Panc1 (cell line): Measurements from ENCODE around the gene LINGO1. TPM values are rescaled to one million over a fixed set of nuclear protein-coding genes. Genes with fewer than 3 reads are reported as not detected.

Source experiments
- ATAC-seq: fragments of 200-7000 bp; cut with Tn5 transposase; 2 replicates; pipeline ENCODE4 v1.9.1; 2020; ENCODE audit warnings: mild to moderate bottlenecking, moderate library complexity
- BruUV-seq: library from RNA; stranded (reverse); fragments of 400-500 nt; replicated peaks from 2 replicates; lab custom pipeline; 2021; lab: Mats Ljungman, UMichigan
- CTCF ChIA-PET: fragments of 300-600 bp; sonication (Branson Sonifier 250); formaldehyde crosslinking; loops from one replicate; lab custom pipeline; 2022; ENCODE audit warnings: antibody characterized with exemption; lab: Charles Lee
- POLR2A ChIA-PET: fragments of 300-600 bp; sonication (Branson Sonifier 250); formaldehyde crosslinking; loops from one replicate; lab custom pipeline; 2022; ENCODE audit warnings: antibody characterized with exemption; lab: Charles Lee
- DNase-seq: peaks from one replicate; pipeline ENCODE4 v3.0.0-alpha.2; 2010; ENCODE audit warnings: low read depth, low spot score
- H3K27ac ChIP-seq: 2 replicates; pipeline ENCODE4 v1.5.1; 2011; ENCODE audit warnings: mild to moderate bottlenecking, low read length, inconsistent platforms
- H3K27me3 ChIP-seq: fragments of 200-500 bp; sonication (Bioruptor generic); 2 replicates; pipeline ENCODE4 v1.6.0; 2014; ENCODE audit warnings: low read length, inconsistent platforms; ENCODE audit not compliant: control insufficient read depth, insufficient read depth
- H3K36me3 ChIP-seq: fragments of 200-500 bp; sonication (Bioruptor generic); 2 replicates; pipeline ENCODE4 v1.5.1; 2014; ENCODE audit warnings: inconsistent platforms, mild to moderate bottlenecking, low read length, moderate library complexity; ENCODE audit not compliant: control insufficient read depth, insufficient read depth
- H3K4me1 ChIP-seq: 2 replicates; pipeline ENCODE4 v1.5.1; 2011; ENCODE audit warnings: inconsistent platforms, mild to moderate bottlenecking, low read length, moderate library complexity; ENCODE audit not compliant: control insufficient read depth, insufficient read depth
- H3K4me3 ChIP-seq, 2 experiments: 2 replicates each; pipeline ENCODE4 v1.5.1; 2011 to 2012; ENCODE audit warnings: low read depth in 2 of 2, low read length in 2 of 2, mild to moderate bottlenecking in 2 of 2, inconsistent platforms in 1 of 2, moderate library complexity in 1 of 2
- H3K9me3 ChIP-seq: fragments of 200-500 bp; sonication (Bioruptor generic); 2 replicates; pipeline ENCODE4 v1.5.1; 2014; ENCODE audit warnings: low read depth, mild to moderate bottlenecking, inconsistent platforms, low read length, moderate library complexity; ENCODE audit not compliant: control insufficient read depth, insufficient read depth
- CTCF ChIP-seq: fragments of 450-650 bp; IDR thresholded peaks from 2 replicates; pipeline ENCODE4 v1.5.1; 2017; ENCODE audit warnings: mild to moderate bottlenecking
- POLR2AphosphoS5 ChIP-seq: IDR thresholded peaks from 2 replicates; pipeline ENCODE4 v1.6.1; 2012; ENCODE audit warnings: mild to moderate bottlenecking, low read depth, low read length, moderate library complexity
- REST ChIP-seq, 2 experiments: IDR thresholded peaks; 2 replicates each; pipeline ENCODE4 v1.6.1; 2011 to 2012; ENCODE audit warnings: low read depth in 2 of 2, control low read depth in 1 of 2, low read length in 1 of 2, mild to moderate bottlenecking in 1 of 2, moderate library complexity in 1 of 2; ENCODE audit not compliant: insufficient read depth in 1 of 2
- SIN3A ChIP-seq: IDR thresholded peaks from 2 replicates; pipeline ENCODE4 v1.6.1; 2012; ENCODE audit warnings: low read depth, mild to moderate bottlenecking, low read length, moderate library complexity, borderline replicate concordance; ENCODE audit not compliant: insufficient read depth
- TCF7L2 ChIP-seq: IDR thresholded peaks from 2 replicates; pipeline ENCODE4 v1.6.1; 2011; ENCODE audit warnings: mild to moderate bottlenecking, low read depth, low read length, inconsistent platforms
- in situ Hi-C: cut with HindIII; loops from 2 replicates; pipeline ENCODE4 v1.10.0; 2016; ENCODE audit warnings: low sequenced_read_pairs, low pct_unique_long_range_greater_than_20kb
- intact Hi-C: fragments of 100-400 bp; cut with micrococcal nuclease; formaldehyde crosslinking; loops from one replicate; pipeline ENCODE4 v1.10.0; 2022; ENCODE audit not compliant: unreplicated experiment
- total RNA-seq: library from RNA; stranded (reverse); gene quantifications from one replicate; pipeline ENCODE4 v1.2.1, GENCODE V29; 2021; ENCODE audit not compliant: unreplicated experiment

Gene LINGO1
- total RNA-seq, 1 experiment from 2014 or later: 18.2 TPM

- Histone ChIP-seq H3K4me3 (no peak overlapping the region), H3K36me3 (no peaks in the 10 kb centered on the region), H3K4me1 (peaks cover 28% of the 10 kb centered on the region), H3K9me3 (no peaks in the 10 kb centered on the region), H3K27ac (no peak overlapping the region), H3K27me3 (no peaks in the 10 kb centered on the region; the same call in 1 of the 2 replicates)
- no TSS peak for BruUV-seq
- intact Hi-C loops: no loop called here
- DNase-seq: no peak
- ATAC-seq: no peak
- ChIA-PET CTCF (interaction anchor here (2.4 kb wide), 1 partner anchor 86 kb away, joined by 8 read pairs; no protein-coding TSS in a partner anchor), POLR2A (no interaction called here)
- in situ Hi-C loops: no loop called here
- no peak for TF ChIP-seq POLR2AphosphoS5
- no peak for TF ChIP-seq SIN3A
- TF ChIP-seq REST (IDR thresholded peaks at IDR 0.05; ENCODE audit: insufficient read depth in 1 of 2, low read depth in 2 of 2, low read length in 1 of 2): no peak
- no peak for TF ChIP-seq TCF7L2
- no peak for TF ChIP-seq CTCF
These were observed 3.4 kb downstream of the LINGO1 start for GRCh38 chr15:77629070-77630030.

- no peak for TF ChIP-seq REST (IDR thresholded peaks at IDR 0.05; ENCODE audit: insufficient read depth in 1 of 2, low read depth in 2 of 2, low read length in 1 of 2)
- TF ChIP-seq SIN3A: no peak
- no peak for TF ChIP-seq TCF7L2
- no peak for TF ChIP-seq POLR2AphosphoS5
- TF ChIP-seq CTCF: no peak
- Histone ChIP-seq H3K27me3 (no peaks in the 10 kb centered on the region; the same call in 1 of the 2 replicates), H3K36me3 (no peaks in the 10 kb centered on the region), H3K9me3 (no peaks in the 10 kb centered on the region), H3K27ac (no peak overlapping the region), H3K4me1 (peaks cover 31% of the 10 kb centered on the region), H3K4me3 (no peak overlapping the region)
- CTCF ChIA-PET: no interaction called here
- POLR2A ChIA-PET: no interaction called here
- BruUV-seq: no TSS peak
- ATAC-seq: no peak
- DNase-seq: no peak
- intact Hi-C loops (no loop called here), in situ Hi-C loops (no loop called here)
These were observed 4.7 kb downstream of the LINGO1 start for GRCh38 chr15:77628010-77628409.
